ENCODE data around the gene PTX4. TPM values are rescaled to one million over a fixed set of nuclear protein-coding genes. Genes with fewer than 3 reads are reported as not detected.

Gene PTX4
- total and polyA plus RNA-seq, 2 experiments from 2014 or later = not detected

DNA sequence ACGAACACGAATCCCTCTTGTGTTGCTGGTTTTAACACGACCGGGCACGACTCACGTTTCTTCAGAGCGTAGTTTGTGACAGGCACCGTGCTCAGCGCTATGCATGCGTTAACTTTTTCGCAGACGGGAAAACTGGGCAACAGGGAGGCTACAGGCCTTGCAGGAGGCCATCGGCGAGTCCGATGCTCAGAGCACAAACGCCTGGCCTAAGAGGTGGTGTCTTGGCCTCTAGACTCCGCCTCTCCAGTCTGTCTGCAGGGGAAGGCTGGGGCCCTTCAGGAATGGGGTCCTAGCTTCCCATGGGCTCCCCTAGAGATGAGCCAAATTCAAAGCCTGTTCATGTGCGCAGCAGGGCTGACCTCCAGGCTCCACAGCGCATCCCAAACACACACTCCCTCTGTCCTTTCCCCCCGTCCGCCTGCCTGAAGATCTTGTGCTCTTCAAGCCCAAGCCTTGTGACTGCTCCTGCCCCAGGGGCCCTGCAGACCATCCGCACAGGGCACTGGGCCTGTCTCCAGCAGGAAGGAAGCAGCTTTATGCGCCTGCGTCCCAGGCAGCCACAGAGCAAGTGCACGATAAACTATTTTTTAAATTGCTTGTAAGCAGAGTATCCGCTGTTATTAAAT is 17.1 kb downstream of the PTX4 start:
- no peaks in the 10 kb centered on the region for H3K36me3 ChIP-seq (ENCODE audit: insufficient read depth)
- peaks cover 30% of the 10 kb centered on the region for H4K20me1 ChIP-seq (replicated peaks; ENCODE audit: insufficient read depth)
- TF ChIP-seq EZH2phosphoT487 (IDR thresholded peaks at IDR 0.05; ENCODE audit: unreplicated experiment) = no peak
- no peak for TF ChIP-seq POLR2AphosphoS5 (IDR thresholded peaks at IDR 0.05; ENCODE audit: low read depth)
- TF ChIP-seq ZNF331 (CRISPR knock-in tag; IDR thresholded peaks at IDR 0.05; ENCODE audit: low read depth) = no peak
- TF ChIP-seq CREB1 (CRISPR knock-in tag; IDR thresholded peaks at IDR 0.05; ENCODE audit: low read depth) = no peak
- TF ChIP-seq ZNF114 (CRISPR knock-in tag; IDR thresholded peaks at IDR 0.05) = no peak
- TF ChIP-seq, protein P1, sequence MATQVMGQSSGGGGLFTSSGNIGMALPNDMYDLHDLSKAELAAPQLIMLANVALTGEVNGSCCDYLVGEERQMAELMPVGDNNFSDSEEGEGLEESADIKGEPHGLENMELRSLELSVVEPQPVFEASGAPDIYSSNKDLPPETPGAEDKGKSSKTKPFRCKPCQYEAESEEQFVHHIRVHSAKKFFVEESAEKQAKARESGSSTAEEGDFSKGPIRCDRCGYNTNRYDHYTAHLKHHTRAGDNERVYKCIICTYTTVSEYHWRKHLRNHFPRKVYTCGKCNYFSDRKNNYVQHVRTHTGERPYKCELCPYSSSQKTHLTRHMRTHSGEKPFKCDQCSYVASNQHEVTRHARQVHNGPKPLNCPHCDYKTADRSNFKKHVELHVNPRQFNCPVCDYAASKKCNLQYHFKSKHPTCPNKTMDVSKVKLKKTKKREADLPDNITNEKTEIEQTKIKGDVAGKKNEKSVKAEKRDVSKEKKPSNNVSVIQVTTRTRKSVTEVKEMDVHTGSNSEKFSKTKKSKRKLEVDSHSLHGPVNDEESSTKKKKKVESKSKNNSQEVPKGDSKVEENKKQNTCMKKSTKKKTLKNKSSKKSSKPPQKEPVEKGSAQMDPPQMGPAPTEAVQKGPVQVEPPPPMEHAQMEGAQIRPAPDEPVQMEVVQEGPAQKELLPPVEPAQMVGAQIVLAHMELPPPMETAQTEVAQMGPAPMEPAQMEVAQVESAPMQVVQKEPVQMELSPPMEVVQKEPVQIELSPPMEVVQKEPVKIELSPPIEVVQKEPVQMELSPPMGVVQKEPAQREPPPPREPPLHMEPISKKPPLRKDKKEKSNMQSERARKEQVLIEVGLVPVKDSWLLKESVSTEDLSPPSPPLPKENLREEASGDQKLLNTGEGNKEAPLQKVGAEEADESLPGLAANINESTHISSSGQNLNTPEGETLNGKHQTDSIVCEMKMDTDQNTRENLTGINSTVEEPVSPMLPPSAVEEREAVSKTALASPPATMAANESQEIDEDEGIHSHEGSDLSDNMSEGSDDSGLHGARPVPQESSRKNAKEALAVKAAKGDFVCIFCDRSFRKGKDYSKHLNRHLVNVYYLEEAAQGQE (IDR thresholded peaks at IDR 0.05; ENCODE audit: unreplicated experiment) = no peak
- TF ChIP-seq JUNB (IDR thresholded peaks at IDR 0.05; ENCODE audit: unreplicated experiment) = no peak
- TF ChIP-seq NANOG (IDR thresholded peaks at IDR 0.05; ENCODE audit: borderline replicate concordance) = no peak
- TF ChIP-seq ETS1 (IDR thresholded peaks at IDR 0.05) = no peak
- no peak for TF ChIP-seq CTCF (conservative IDR thresholded peaks at IDR 0.05; ENCODE audit: low read depth in 2 of 2)
- TF ChIP-seq STAT1 (IDR thresholded peaks at IDR 0.05; ENCODE audit: unreplicated experiment) = no peak
- TF ChIP-seq EZH2 (IDR thresholded peaks at IDR 0.05; ENCODE audit: low read depth, unreplicated experiment) = no peak
- TF ChIP-seq ZNF462 (CRISPR knock-in tag; IDR thresholded peaks at IDR 0.05) = no peak
- no peaks in the 10 kb centered on the region for H3K9me2 ChIP-seq (ENCODE audit: insufficient read depth)
- H3K27ac Mint-ChIP-seq = 0 out of 2 replicates have a peak overlapping the region, but pooled peaks have one; percentile 44
- H3K4me3 Mint-ChIP-seq = no peak overlapping the region
- H3K27me3 ChIP-seq (ENCODE audit: insufficient read depth) = no peaks in the 10 kb centered on the region
- H3K79me2 ChIP-seq (replicated peaks; ENCODE audit: insufficient read depth) = peaks cover 75% of the 10 kb centered on the region
- H3K4me3 ChIP-seq = no peak overlapping the region
- DNase-seq (ENCODE audit: low spot score) (no peak), ATAC-seq (no peak)
- H3K36me3 Mint-ChIP-seq (ENCODE audit: low read depth) = peaks cover 3% of the 10 kb centered on the region
- H2AFZ ChIP-seq = no peak overlapping the region
- H3K27ac ChIP-seq (ENCODE audit: low read depth) = no peak overlapping the region
- peaks cover 12% of the 10 kb centered on the region for H3K27me3 Mint-ChIP-seq (ENCODE audit: insufficient read depth, low read depth, poor library complexity)
- H3K4me1 Mint-ChIP-seq = peaks cover 11% of the 10 kb centered on the region
- no peaks in the 10 kb centered on the region for H3F3A ChIP-seq (replicated peaks; ENCODE audit: low read depth)
- no peak overlapping the region for H3K4me2 ChIP-seq
- peaks cover 7% of the 10 kb centered on the region; the same call in 2 of the 3 replicates for H3K9me3 Mint-ChIP-seq
- peaks cover 3% of the 10 kb centered on the region; the same call in 1 of the 2 replicates for H3K4me1 ChIP-seq (ENCODE audit: insufficient read depth)
